ENCODE results near the gene ZNF629.

The ZNF629 gene

DNA sequence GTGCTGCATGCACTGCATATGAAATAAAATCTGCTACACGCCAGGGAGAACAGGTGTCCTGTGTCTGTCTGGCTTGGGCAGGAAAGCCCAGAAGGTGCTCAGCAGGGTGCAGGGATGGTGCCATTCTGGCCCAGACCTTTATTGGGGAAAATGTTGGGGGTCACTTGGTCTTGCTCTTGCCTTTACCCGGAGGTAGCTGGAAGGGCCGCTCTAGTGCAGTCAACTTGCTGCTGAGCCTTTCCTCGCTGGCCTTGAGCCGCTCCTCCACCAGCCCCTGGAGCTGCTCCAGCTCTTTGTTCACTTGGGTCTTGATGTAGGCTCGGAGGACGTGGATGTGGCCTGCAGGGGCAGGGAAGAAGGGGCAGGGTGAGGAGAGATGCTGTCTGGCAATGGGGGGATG lies 29.7 kb downstream of the ZNF629 start:
- DNase-seq (ENCODE audit: low read depth) = no peak
- H3K4me3 ChIP-seq (ENCODE audit: low read depth, low read length) = no peak overlapping the region
- TF ChIP-seq CTCF (IDR thresholded peaks at IDR 0.05; ENCODE audit: low read depth, low read length, missing control alignments) = no peak
- in situ Hi-C loops (cut with HindIII; ENCODE audit: low sequenced_read_pairs) = no loop called here

- in situ Hi-C loops (cut with HindIII; ENCODE audit: low sequenced_read_pairs) = no loop called here
- no peak for TF ChIP-seq CTCF (IDR thresholded peaks at IDR 0.05; ENCODE audit: low read depth, low read length, missing control alignments)
- H3K4me3 ChIP-seq (ENCODE audit: low read depth, low read length) = no peak overlapping the region
Measured at GRCh38 chr16:30756781-30757100, 30.3 kb downstream of the ZNF629 start.

DNA sequence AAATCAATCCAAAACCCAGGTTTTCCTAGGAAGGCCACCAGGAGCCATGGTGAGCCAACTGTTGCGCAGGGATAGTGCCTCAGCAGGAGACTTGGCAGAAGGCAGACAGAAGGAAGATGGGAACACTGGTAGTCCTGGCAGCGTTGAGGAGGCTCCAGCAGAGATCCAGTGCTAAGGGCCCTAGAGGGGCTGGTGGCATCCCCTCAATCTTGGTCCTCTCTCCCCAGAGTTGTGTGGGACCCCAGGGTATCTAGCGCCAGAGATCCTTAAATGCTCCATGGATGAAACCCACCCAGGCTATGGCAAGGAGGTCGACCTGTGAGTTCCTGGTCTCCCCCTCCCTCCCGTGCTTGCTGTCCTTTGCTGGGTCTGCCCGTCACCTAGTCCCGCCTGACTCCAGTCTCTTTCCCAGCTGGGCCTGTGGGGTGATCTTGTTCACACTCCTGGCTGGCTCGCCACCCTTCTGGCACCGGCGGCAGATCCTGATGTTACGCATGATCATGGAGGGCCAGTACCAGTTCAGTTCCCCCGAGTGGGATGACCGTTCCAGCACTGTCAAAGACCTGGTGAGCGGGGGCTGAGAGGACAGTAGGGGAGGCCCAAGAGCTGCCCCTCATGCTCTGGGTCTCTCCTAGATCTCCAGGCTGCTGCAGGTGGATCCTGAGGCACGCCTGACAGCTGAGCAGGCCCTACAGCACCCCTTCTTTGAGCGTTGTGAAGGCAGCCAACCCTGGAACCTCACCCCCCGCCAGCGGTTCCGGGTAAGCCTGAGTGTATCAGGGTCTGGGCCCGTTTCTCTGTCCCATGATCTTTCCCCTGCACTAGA lies 30.8 kb downstream of the ZNF629 start:
- no peak overlapping the region for H3K4me3 ChIP-seq (ENCODE audit: low read depth, low read length)
- no peak for TF ChIP-seq CTCF (IDR thresholded peaks at IDR 0.05; ENCODE audit: low read depth, low read length, missing control alignments)
- in situ Hi-C loops (cut with HindIII; ENCODE audit: low sequenced_read_pairs) = no loop called here
- no peak for DNase-seq (ENCODE audit: low read depth)

More at GRCh38 chr16:30756781-30757100, 30.3 kb downstream of the ZNF629 start:
- no peak for DNase-seq (ENCODE audit: low read depth)

DNA sequence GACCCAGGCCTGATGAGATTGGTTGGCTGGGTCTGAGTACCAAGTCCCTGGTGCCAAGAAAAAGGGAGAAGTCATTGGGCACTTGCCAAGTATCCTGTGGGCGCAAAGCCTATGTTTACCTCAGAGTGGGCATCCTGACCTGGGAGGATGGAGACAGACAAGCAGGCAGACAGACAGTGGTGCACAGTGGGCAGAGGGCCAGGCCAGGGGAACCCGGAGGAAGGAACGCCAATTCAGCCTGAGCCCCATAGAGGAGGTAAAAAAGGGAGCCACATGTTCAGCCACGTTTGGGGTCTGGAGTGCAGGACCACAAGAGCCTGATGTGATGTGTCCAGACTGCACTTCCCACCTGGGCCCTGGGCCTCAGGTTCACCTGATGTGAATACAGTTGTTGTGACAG lies 33.4 kb downstream of the ZNF629 start:
- TF ChIP-seq CTCF (IDR thresholded peaks at IDR 0.05; ENCODE audit: low read depth, low read length, missing control alignments) = no peak
- H3K4me3 ChIP-seq (ENCODE audit: low read depth, low read length) = no peak overlapping the region
- in situ Hi-C loops (cut with HindIII; ENCODE audit: low sequenced_read_pairs) = loop anchor here (5.0 kb wide), 1 partner anchor 61 kb away; no protein-coding TSS in a partner anchor
- no peak for DNase-seq (ENCODE audit: low read depth)

DNA sequence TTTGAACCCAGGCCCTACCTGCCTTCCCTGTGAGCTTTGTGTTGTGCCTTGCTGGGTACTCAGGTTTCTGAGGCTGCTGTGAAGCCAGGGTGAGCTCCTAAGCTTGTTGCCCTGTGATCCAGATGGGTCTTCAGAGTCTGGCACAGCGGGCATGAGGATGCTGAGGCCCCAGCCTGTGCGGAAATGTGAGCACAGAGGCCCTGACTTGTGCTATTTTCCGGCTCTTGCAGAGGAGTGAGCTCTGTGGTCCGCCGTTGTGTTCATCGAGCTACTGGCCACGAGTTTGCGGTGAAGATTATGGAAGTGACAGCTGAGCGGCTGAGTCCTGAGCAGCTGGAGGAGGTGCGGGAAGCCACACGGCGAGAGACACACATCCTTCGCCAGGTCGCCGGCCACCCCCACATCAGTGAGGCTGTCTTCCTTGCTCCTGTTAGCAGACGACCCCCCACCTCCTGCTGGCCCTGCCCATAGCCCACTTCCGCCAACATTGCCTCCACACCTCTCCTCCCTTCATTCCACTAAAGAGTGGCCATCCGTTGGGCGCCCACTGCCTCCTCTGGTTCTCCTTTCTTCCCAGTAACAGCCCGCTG lies 36.0 kb downstream of the ZNF629 start:
- DNase-seq (ENCODE audit: low read depth) = no peak
- no peak for TF ChIP-seq CTCF (IDR thresholded peaks at IDR 0.05; ENCODE audit: low read depth, low read length, missing control alignments)
- no peak overlapping the region for H3K4me3 ChIP-seq (ENCODE audit: low read depth, low read length)
- in situ Hi-C loops (cut with HindIII; ENCODE audit: low sequenced_read_pairs) = loop anchor here (5.0 kb wide), 1 partner anchor 59 kb away; no protein-coding TSS in a partner anchor

DNA sequence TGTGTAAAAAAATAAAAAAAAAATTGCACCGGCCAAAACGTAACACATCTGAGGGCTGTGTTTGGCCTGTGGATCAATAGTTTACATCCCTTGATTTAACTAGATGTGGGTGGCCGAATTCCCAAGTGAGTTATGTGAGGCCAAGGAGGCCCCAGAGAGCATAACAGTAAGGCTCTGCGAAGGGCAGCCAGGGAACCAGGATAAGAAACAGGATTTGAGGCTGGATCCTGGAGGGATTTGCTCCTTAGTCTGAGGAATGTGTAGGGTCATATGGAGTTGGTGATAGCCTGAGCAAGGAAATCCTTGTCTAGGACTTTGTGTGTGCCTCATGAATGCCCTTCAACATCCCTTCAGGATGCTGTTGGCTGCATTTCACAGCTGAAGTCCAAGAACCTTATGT lies 36.8 kb downstream of the ZNF629 start:
- no peak overlapping the region for H3K4me3 ChIP-seq (ENCODE audit: low read depth, low read length)
- DNase-seq (ENCODE audit: low read depth) = no peak
- in situ Hi-C loops (cut with HindIII; ENCODE audit: low sequenced_read_pairs) = loop anchor here (5.0 kb wide), 1 partner anchor 58 kb away; no protein-coding TSS in a partner anchor
- no peak for TF ChIP-seq CTCF (IDR thresholded peaks at IDR 0.05; ENCODE audit: low read depth, low read length, missing control alignments)
